Right atrium auricular region (tissue), 2 donors: Measurements from ENCODE around the gene SMURF1. TPM values are rescaled to one million over a fixed set of nuclear protein-coding genes. Genes with fewer than 3 reads are reported as not detected.

ENCODE experiments used
- DNase-seq: peaks from one replicate; pipeline ENCODE4 v3.0.0-alpha.2; 2019; ENCODE audit warnings: low spot score
- H3K27ac ChIP-seq, 2 donors: fragments of 200-600 bp; sonication (generic); 1 replicate in 1 of 2; 2 replicates in 1 of 2; pipeline ENCODE4 v1.5.1; 2016 to 2019
- H3K27me3 ChIP-seq, 2 donors: fragments of 200-600 bp; sonication (generic); one replicate each; pipeline versions ENCODE4 v1.5.1 to v1.6.0; 2017 to 2019
- H3K36me3 ChIP-seq: fragments of 200-600 bp; sonication (generic); one replicate; pipeline ENCODE4 v1.5.1; 2016
- H3K4me1 ChIP-seq, 2 donors: fragments of 200-600 bp; sonication (generic); one replicate each; pipeline versions ENCODE4 v1.5.1 to v1.6.0; 2017 to 2019
- H3K4me3 ChIP-seq, 2 donors: fragments of 200-600 bp; sonication (generic); 1 replicate in 1 of 2; 2 replicates in 1 of 2; pipeline ENCODE4 v1.5.1; 2017 to 2019; ENCODE audit warnings: mild to moderate bottlenecking in 1 of 2, moderate library complexity in 1 of 2
- H3K9me3 ChIP-seq, 2 donors: fragments of 200-600 bp; sonication (generic); one replicate each; pipeline ENCODE4 v1.5.1; 2019
- CTCF ChIP-seq, 2 donors: fragments of 200-600 bp; sonication (generic); IDR thresholded peaks; one replicate each; pipeline ENCODE4 v1.5.1; 2019; ENCODE audit warnings: antibody characterized with exemption in 2 of 2
- total RNA-seq, 2 donors: library from RNA; depleted of rRNA; stranded (reverse); fragments of >200 nt; gene quantifications; one replicate each; pipeline ENCODE4 v1.1.0, GENCODE V29; 2016

SMURF1 gene
- total RNA-seq, 2 donors from 2014 or later = 9.0 to 14.3 TPM

- Histone ChIP-seq H3K4me3 (no peak overlapping the region), H3K27ac (no peak overlapping the region), H3K9me3 (no peaks in the 10 kb centered on the region), H3K27me3 (no peaks in the 10 kb centered on the region), H3K36me3 (no peaks in the 10 kb centered on the region), H3K4me1 (no peaks in the 10 kb centered on the region)
- DNase-seq = no peak
- no peak for TF ChIP-seq CTCF (IDR thresholded peaks at IDR 0.05)
Observed at GRCh38 chr7:99086532-99086931, 57.4 kb downstream of the SMURF1 start.

- H3K27ac ChIP-seq = no peak overlapping the region
- no peaks in the 10 kb centered on the region for H3K36me3 ChIP-seq
- H3K9me3 ChIP-seq = no peaks in the 10 kb centered on the region
- peaks cover 0 to 5% of the 10 kb centered on the region in 2 donors for H3K4me1 ChIP-seq
- no peaks in the 10 kb centered on the region for H3K27me3 ChIP-seq
- no peak for TF ChIP-seq CTCF (IDR thresholded peaks at IDR 0.05)
- H3K4me3 ChIP-seq = no peak overlapping the region
- no peak for DNase-seq
Observed at GRCh38 chr7:99083733-99084132, 60.2 kb downstream of the SMURF1 start.

GRCh38 chr7:99083068-99083651 lies 60.7 kb downstream of the SMURF1 start:
- Histone ChIP-seq H3K4me1 (peaks cover 0 to 6% of the 10 kb centered on the region in 2 donors), H3K36me3 (no peaks in the 10 kb centered on the region), H3K27me3 (no peaks in the 10 kb centered on the region), H3K27ac (no peak overlapping the region), H3K4me3 (no peak overlapping the region), H3K9me3 (no peaks in the 10 kb centered on the region)
- TF ChIP-seq CTCF (IDR thresholded peaks at IDR 0.05) = no peak
- no peak for DNase-seq

GRCh38 chr7:99080679-99081078 lies 63.2 kb downstream of the SMURF1 start:
- no peak overlapping the region for H3K4me3 ChIP-seq
- no peaks in the 10 kb centered on the region for H3K36me3 ChIP-seq
- no peak overlapping the region for H3K27ac ChIP-seq
- H3K27me3 ChIP-seq = no peaks in the 10 kb centered on the region
- DNase-seq = no peak
- TF ChIP-seq CTCF (IDR thresholded peaks at IDR 0.05) = no peak
- no peaks in the 10 kb centered on the region for H3K9me3 ChIP-seq
- peaks cover 0 to 6% of the 10 kb centered on the region in 2 donors for H3K4me1 ChIP-seq

GRCh38 chr7:99079104-99079503 lies 64.8 kb downstream of the SMURF1 start:
- no peak overlapping the region for H3K4me3 ChIP-seq
- peaks cover 0 to 6% of the 10 kb centered on the region in 2 donors for H3K4me1 ChIP-seq
- TF ChIP-seq CTCF (IDR thresholded peaks at IDR 0.05) = no peak
- H3K9me3 ChIP-seq = no peaks in the 10 kb centered on the region
- H3K36me3 ChIP-seq = no peaks in the 10 kb centered on the region
- no peak overlapping the region for H3K27ac ChIP-seq
- H3K27me3 ChIP-seq = no peaks in the 10 kb centered on the region
- no peak for DNase-seq

GRCh38 chr7:99078416-99078815 lies 65.5 kb downstream of the SMURF1 start:
- Histone ChIP-seq H3K4me3 (no peak overlapping the region), H3K36me3 (no peaks in the 10 kb centered on the region), H3K27me3 (no peaks in the 10 kb centered on the region), H3K9me3 (no peaks in the 10 kb centered on the region), H3K4me1 (peaks cover 0 to 6% of the 10 kb centered on the region in 2 donors), H3K27ac (no peak overlapping the region)
- no peak for TF ChIP-seq CTCF (IDR thresholded peaks at IDR 0.05)
- no peak for DNase-seq
